K562 (cell line): ENCODE measurements around the gene AGPAT3. TPM values are rescaled to one million over a fixed set of nuclear protein-coding genes. Genes with fewer than 3 reads are reported as not detected.
A peak's percentile ranks its signal among the peaks of the same experiment; 100 is the strongest.

Experiments
- BRCA1 ChIP-seq, 2 experiments: fragments of 450-650 bp in 1 of 2; sonication (generic) in 1 of 2; formaldehyde crosslinking in 1 of 2; IDR thresholded peaks; 2 replicates each; pipeline versions ENCODE4 v1.5.0 to v1.6.1; 2017 to 2020; ENCODE audit warnings: mild to moderate bottlenecking in 1 of 2, missing genetic modification reagents in 1 of 2
- CBX2 ChIP-seq: fragments of 200-600 bp; sonication (generic); IDR thresholded peaks from one replicate; pipeline ENCODE4 v1.6.1; 2012; ENCODE audit warnings: mild to moderate bottlenecking, low read length, inconsistent platforms; ENCODE audit not compliant: insufficient read depth, poor library complexity, severe bottlenecking
- CHD1 ChIP-seq: fragments of 200-600 bp; sonication (generic); IDR thresholded peaks from one replicate; pipeline ENCODE4 v1.6.1; 2012; ENCODE audit warnings: mild to moderate bottlenecking, moderate library complexity, low read length, inconsistent platforms
- CXXC5 ChIP-seq: fragments of 250-450 bp; sonication (Bioruptor Pico); IDR thresholded peaks from 2 replicates; pipeline ENCODE4 v1.8.0; 2022; ENCODE audit warnings: inconsistent platforms, mild to moderate bottlenecking, moderate library complexity
- EP400 ChIP-seq: fragments of 450-650 bp; IDR thresholded peaks from 2 replicates; pipeline ENCODE4 v1.6.1; 2017; ENCODE audit warnings: antibody characterized with exemption, mild to moderate bottlenecking, moderate library complexity
- ETS2 ChIP-seq: IDR thresholded peaks from 2 replicates; pipeline ENCODE4 v1.6.1; 2016; ENCODE audit warnings: borderline replicate concordance, missing genetic modification characterization, mild to moderate bottlenecking, moderate library complexity, missing compliant biosample characterization; ENCODE audit not compliant: poor library complexity, severe bottlenecking
- HDAC1 ChIP-seq, 2 experiments: fragments of 450-650 bp; IDR thresholded peaks; 2 replicates each; pipeline ENCODE4 v1.6.1; 2016 to 2017; ENCODE audit warnings: inconsistent platforms in 1 of 2, mild to moderate bottlenecking in 1 of 2, moderate library complexity in 1 of 2
- IRF2 ChIP-seq: sonication (generic); formaldehyde crosslinking; IDR thresholded peaks from 2 replicates; pipeline ENCODE4 v1.8.1; 2022; ENCODE audit warnings: mild to moderate bottlenecking, missing genetic modification reagents
- KAT7 ChIP-seq: sonication (generic); formaldehyde crosslinking; IDR thresholded peaks from 2 replicates; pipeline ENCODE4 v1.8.0; 2022; ENCODE audit warnings: missing genetic modification reagents, mild to moderate bottlenecking, borderline replicate concordance
- KLF1 ChIP-seq: fragments of 450-650 bp; IDR thresholded peaks from 2 replicates; pipeline ENCODE4 v1.6.1; 2016; ENCODE audit warnings: missing genetic modification characterization, missing compliant biosample characterization
- MTA3 ChIP-seq: fragments of 450-650 bp; formaldehyde crosslinking; IDR thresholded peaks from 2 replicates; pipeline ENCODE4 v1.6.1; 2017; ENCODE audit warnings: mild to moderate bottlenecking, borderline replicate concordance
- NEUROD1 ChIP-seq: fragments of 150-350 bp; IDR thresholded peaks from 2 replicates; pipeline ENCODE4 v1.6.1; 2014; ENCODE audit warnings: borderline replicate concordance, low read length, low read depth; ENCODE audit not compliant: partially characterized antibody
- NFIX ChIP-seq: fragments of 250-450 bp; sonication (Bioruptor Pico); IDR thresholded peaks from 2 replicates; pipeline ENCODE4 v1.4.0; 2020; ENCODE audit warnings: low read depth, mild to moderate bottlenecking, moderate library complexity
- NFXL1 ChIP-seq: fragments of 450-650 bp; formaldehyde crosslinking; IDR thresholded peaks from 2 replicates; pipeline ENCODE4 v1.4.0; 2021; ENCODE audit warnings: mild to moderate bottlenecking
- PHF8 ChIP-seq: fragments of 200-600 bp; sonication (generic); IDR thresholded peaks from 2 replicates; pipeline ENCODE4 v1.6.1; 2012; ENCODE audit warnings: mixed run types, mild to moderate bottlenecking, inconsistent platforms, low read length, moderate library complexity, borderline replicate concordance
- PYGO2 ChIP-seq: fragments of 450-650 bp; IDR thresholded peaks from 2 replicates; pipeline ENCODE4 v1.6.1; 2016; ENCODE audit warnings: mild to moderate bottlenecking, missing genetic modification characterization, moderate library complexity, missing compliant biosample characterization
- SMAD4 ChIP-seq: fragments of 250-450 bp; sonication (Bioruptor Pico); conservative IDR thresholded peaks from 2 replicates; pipeline ENCODE4 v1.8.0; 2021; ENCODE audit warnings: inconsistent platforms, mild to moderate bottlenecking, moderate library complexity
- SRSF1 ChIP-seq: fragments of 200-400 bp; formaldehyde crosslinking; IDR thresholded peaks from 2 replicates; pipeline ENCODE4 v1.6.1; 2017; ENCODE audit warnings: mild to moderate bottlenecking, low read depth, low read length, moderate library complexity
- TAF1 ChIP-seq: IDR thresholded peaks from 2 replicates; pipeline ENCODE4 v1.6.1; 2011; ENCODE audit warnings: mild to moderate bottlenecking, low read length, moderate library complexity; ENCODE audit not compliant: insufficient read depth, control insufficient read depth, severe bottlenecking; ENCODE audit errors: extremely low read depth
- ZNF589 ChIP-seq: fragments of 200-800 bp; sonication (Bioruptor generic); IDR thresholded peaks from 2 replicates; pipeline ENCODE4 v1.6.1; 2016; ENCODE audit warnings: low read depth, missing genetic modification characterization, missing compliant biosample characterization
- ZNF592 ChIP-seq: fragments of 450-650 bp; IDR thresholded peaks from 2 replicates; pipeline ENCODE4 v1.6.1; 2017; ENCODE audit warnings: antibody characterized with exemption, mild to moderate bottlenecking
- polyA plus RNA-seq, 8 experiments: library from polyadenylated mRNA; depleted of rRNA in 4 of 8; stranded (reverse) in 5 of 8; unstranded in 3 of 8; fragments of >200 nt; fragmentation: Nextera tagmentation in 2 of 8; fragmentation: Illumina TruSeq in 1 of 8; extraction: Ambion mirVana in 2 of 8; extraction: Trizol in 1 of 8; gene quantifications; 2 replicates each; pipeline versions ENCODE4 v1.2.1 to v1.2.3, GENCODE V29; 2011 to 2014; ENCODE audit warnings: inconsistent platforms in 1 of 8, missing spikeins in 1 of 8
- total RNA-seq, 7 experiments: library from RNA; depleted of rRNA in 6 of 7; stranded (reverse); fragments of >200 nt in 6 of 7; fragmentation: Illumina TruSeq in 2 of 7; extraction: Trizol in 2 of 7; gene quantifications; 2 replicates each; pipeline versions ENCODE4 v1.2.1 to v1.2.3, GENCODE V29; 2011 to 2021; ENCODE audit warnings: low replicate concordance in 1 of 7
- TF ChIP-seq, protein P1 (sequence below), 2 experiments: fragments of 250-450 bp in 1 of 2; fragments of 450-650 bp in 1 of 2; sonication (Bioruptor Pico) in 1 of 2; IDR thresholded peaks; 2 replicates each; pipeline versions ENCODE4 v1.6.1 to v1.8.0; 2016 to 2021; ENCODE audit warnings: mild to moderate bottlenecking in 2 of 2, moderate library complexity in 2 of 2, missing compliant biosample characterization in 1 of 2, missing genetic modification characterization in 1 of 2

Gene AGPAT3
- total and polyA plus RNA-seq, 9 of the 15 experiments (the other 6 are each of a cell fraction or from before 2014, with no cell fraction given) = 1.5 to 88.4 (median 35.7) TPM

DNA sequence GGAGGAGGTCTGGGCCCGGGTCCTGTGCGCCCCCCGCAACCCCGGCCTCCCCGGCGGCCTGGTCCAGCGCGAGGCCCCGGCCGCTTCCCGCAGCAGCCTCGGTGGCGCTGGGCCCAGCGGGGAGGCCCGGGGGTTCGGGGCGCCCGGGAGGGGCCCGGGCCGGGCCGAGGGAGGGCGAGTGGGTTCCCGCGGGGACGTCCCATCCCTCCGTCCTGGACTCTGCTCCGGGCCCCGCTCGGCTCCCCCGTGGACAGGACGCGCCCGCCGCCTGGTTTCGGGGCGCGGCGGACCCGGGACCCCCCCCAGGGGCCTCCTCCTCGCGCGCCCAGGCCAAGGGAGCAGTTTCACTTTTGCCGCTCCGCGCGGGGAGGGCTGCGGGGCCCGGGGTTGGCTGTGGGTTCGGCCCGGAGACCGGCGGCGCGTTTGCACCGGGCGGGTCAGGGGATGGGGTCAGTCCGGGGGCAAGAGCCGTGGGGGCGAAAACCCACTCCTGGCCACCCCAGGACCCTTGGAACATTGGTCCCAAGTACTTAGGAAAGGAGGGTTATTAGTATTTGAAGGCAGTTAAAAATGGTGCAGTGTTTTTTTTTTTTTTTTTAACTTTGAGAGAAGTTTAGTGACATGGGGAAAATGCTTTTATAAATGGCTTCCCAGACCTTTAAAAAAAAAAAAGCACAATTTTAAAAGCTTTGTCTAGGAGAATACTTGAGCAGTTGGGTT is 677 bp downstream of the AGPAT3 start (continued):
- peak; percentile 49; the same call in 1 of the 2 replicates for TF ChIP-seq MTA3
- peak; percentile 15; the same call in 1 of the 2 replicates for TF ChIP-seq KAT7 (CRISPR knock-in tag)
- no peak for TF ChIP-seq KLF1
- TF ChIP-seq SMAD4 (CRISPR knock-in tag) = 0 out of 2 replicates have a peak, but pooled peaks have one; percentile 35
- peak; percentile 48 for TF ChIP-seq CXXC5
- TF ChIP-seq CBX2 = no peak
- TF ChIP-seq PYGO2 (tag) = no peak
- TF ChIP-seq, protein P1, sequence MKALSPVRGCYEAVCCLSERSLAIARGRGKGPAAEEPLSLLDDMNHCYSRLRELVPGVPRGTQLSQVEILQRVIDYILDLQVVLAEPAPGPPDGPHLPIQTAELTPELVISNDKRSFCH (CRISPR knock-in tag; IDR thresholded peaks at IDR 0.05) = no peak
- TF ChIP-seq, protein P1 (tag; IDR thresholded peaks at IDR 0.05) = 0 out of 2 replicates have a peak, but pooled peaks have one; percentile 23
- TF ChIP-seq BRCA1 (IDR thresholded peaks at IDR 0.05) = no peak
- no peak for TF ChIP-seq BRCA1 (CRISPR knock-in tag; IDR thresholded peaks at IDR 0.05)
- peak; percentile 48 for TF ChIP-seq TAF1
- no peak for TF ChIP-seq ETS2 (tag)
- TF ChIP-seq NFIX = no peak
- no peak for TF ChIP-seq NFXL1 (CRISPR knock-in tag)
- no peak for TF ChIP-seq EP400
- TF ChIP-seq NEUROD1 = no peak
- TF ChIP-seq ZNF589 = 0 out of 2 replicates have a peak, but pooled peaks have one; percentile 45
- TF ChIP-seq CHD1 = peak; percentile 93
- 0 out of 2 replicates have a peak, but pooled peaks have one; percentile 33 for TF ChIP-seq IRF2
- peak; percentile 19; the same call in 1 of the 2 replicates for TF ChIP-seq ZNF592
- TF ChIP-seq SRSF1 = no peak
- peak; percentile 74; the same call in 1 of the 2 replicates for TF ChIP-seq PHF8
- 0 out of 4 replicates have a peak, but pooled peaks of 1 of the 2 experiments have one; percentile 13 for TF ChIP-seq HDAC1 (IDR thresholded peaks at IDR 0.05)
